ENCODE results near the gene NUBP2.

NUBP2 gene

GRCh38 chr16:1772908-1773702 lies 9.7 kb upstream of the NUBP2 start, which contains the start of gene MRPS34:
Gene MRPS34, minus strand, starts transcription at chr16:1773134. Its CDS starts 15 bp downstream, at chr16:1773119.
- DNase-seq = peak; percentile 74

GRCh38 chr16:1773703-1774447 lies 8.9 kb upstream of the NUBP2 start:
- DNase-seq = no peak

- no peak for DNase-seq
Observed at GRCh38 chr16:1774448-1774780, 8.3 kb upstream of the NUBP2 start.

- DNase-seq = no peak
Observed at GRCh38 chr16:1775006-1775845, 7.5 kb upstream of the NUBP2 start.

GRCh38 chr16:1775846-1776671 lies 6.7 kb upstream of the NUBP2 start:
- DNase-seq = no peak

- DNase-seq = no peak
Observed at GRCh38 chr16:1776672-1776955, 6.1 kb upstream of the NUBP2 start.

GRCh38 chr16:1776991-1777374 lies 5.8 kb upstream of the NUBP2 start:
- DNase-seq = no peak

GRCh38 chr16:1777375-1778199 lies 5.2 kb upstream of the NUBP2 start:
- no peak for DNase-seq

GRCh38 chr16:1778200-1779179 lies 4.3 kb upstream of the NUBP2 start:
- DNase-seq = no peak

GRCh38 chr16:1779234-1779701 lies 3.5 kb upstream of the NUBP2 start:
- DNase-seq = no peak

- DNase-seq = no peak
Observed at GRCh38 chr16:1779741-1780676, 2.8 kb upstream of the NUBP2 start.

GRCh38 chr16:1780677-1781072 lies 2.1 kb upstream of the NUBP2 start:
- DNase-seq = no peak

GRCh38 chr16:1781254-1781653 lies 1.5 kb upstream of the NUBP2 start:
- no peak for DNase-seq

GRCh38 chr16:1781758-1782407 lies 877 bp upstream of the NUBP2 start:
- DNase-seq = no peak

GRCh38 chr16:1784977-1785845 lies 2.5 kb downstream of the NUBP2 start:
- DNase-seq = no peak

GRCh38 chr16:1785846-1786170 lies 3.0 kb downstream of the NUBP2 start:
- no peak for DNase-seq

- DNase-seq = no peak
Observed at GRCh38 chr16:1786242-1787055, 3.7 kb downstream of the NUBP2 start.
